Stimulated activated CD4-positive, alpha-beta T cell treated with anti-CD3 and anti-CD28 coated beads, TNF-alpha, amount 100 ng/mL, for 24 hours (primary cell): Measurements from ENCODE around the gene TBC1D10A.
"Not testable (repeated sequence)": the region's sequence is repeated elsewhere in the genome, so short reads cannot be mapped to it uniquely, and the experiment has no call there.

Source experiments
- DNase-seq, 3 experiments: peaks; one replicate each; pipeline ENCODE4 v3.0.0-alpha.2; 2020; ENCODE audit warnings: low read depth in 3 of 3

The TBC1D10A gene

DNA sequence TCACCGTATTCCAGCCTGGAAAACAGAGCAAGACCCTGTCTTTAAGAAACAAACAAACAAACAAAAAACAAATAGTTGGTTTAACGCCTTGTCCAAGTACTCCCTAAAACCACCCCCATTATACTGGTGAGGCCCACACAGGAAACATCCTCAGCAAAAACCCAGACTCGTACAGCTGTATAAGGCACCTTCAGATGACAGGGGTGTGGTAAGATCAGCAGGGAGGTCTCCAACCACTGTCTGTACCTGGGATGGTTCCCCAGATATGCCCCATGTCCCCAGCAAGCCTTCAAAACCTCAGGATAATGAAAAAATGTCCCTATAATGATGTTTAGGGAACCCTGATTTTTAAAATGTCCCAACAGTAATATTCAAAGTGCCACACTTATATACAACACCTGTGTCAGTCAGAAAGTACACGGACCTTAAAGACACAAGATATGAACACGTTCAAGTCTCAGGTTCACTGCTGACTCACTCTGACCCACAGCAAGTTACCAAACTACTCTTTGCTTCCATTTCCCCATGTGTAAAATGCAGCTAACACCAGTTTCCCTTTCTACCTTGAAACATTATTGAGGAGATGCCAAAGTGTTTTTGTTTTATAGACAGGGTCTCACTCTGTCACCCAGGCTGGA, 20.6 kb upstream of the TBC1D10A start:
- no peak for DNase-seq

DNA sequence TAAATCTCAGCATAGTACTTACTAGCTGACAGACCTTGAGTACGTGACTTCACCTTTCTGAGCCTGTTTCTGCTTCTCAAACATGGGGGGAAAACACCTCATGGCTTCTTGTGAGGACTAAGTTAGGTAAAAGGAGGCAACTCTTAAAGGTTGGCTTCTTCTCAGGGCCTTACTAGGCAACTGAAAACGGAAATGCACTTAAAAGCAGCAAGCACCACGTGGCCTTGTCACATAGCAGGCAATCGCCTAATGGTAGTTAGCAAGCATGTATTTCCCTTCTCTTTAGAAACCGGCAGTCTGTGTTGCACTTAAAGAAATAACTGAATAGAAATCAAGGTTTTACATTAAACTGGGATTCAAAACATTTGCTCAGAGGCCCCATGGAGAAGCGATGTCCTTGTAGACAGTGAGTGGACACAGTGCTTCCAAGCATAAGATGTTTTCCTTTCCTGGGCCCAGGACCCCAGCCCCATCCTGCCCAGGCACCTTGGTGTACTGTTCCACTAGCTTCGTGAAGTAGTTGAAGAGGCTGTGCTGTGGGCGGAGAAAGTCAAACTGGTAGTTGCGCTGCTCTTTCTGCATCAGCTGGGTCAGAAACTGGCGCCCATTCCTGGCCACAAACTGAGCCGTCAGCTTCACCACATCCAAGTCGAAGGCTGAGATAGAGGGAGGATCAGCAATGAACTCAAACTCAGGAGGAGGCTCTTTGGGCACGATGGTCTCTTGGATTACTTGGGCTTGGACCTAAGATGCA, 17.9 kb upstream of the TBC1D10A start:
- peak in 1 of 3 experiments; percentile 39 for DNase-seq

DNA sequence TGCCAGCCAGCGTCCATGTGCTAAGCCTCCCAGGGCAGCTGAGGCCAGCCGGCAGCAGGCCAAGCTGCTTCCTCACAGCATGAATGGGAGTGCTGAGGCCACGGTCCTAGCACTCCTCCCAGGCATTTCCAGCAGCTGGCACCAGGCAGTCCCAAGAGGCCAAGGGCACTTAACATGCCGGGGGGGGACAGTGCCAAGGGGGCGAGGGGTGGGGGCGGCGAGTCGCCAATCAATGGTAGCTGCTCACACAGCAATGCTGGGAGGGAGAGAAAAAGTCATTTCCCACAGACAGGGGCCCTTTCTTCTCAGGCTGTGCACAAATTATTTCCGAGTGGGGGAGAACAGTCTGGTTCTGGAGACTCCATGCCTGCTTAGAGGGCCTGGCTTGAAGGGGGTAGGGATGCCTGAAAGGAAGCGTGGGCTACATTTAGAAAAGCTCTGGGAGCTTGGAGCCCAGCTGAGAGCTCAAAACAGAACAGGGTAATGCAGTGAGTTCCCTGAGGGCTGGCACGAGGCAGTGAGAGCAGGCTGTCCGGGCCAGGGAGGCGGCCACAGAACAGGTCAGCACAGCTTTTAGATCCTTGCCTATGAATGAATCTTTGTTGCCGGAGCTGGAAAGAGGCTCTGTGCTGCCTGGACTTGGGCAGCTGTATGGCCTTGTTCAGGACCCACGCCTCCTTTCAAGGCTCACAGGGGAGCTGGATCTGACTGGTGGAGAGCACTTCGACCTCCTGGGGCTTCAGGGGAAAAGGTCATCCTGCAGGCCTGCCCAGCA, 14.4 kb upstream of the TBC1D10A start:
- DNase-seq: no peak

- DNase-seq: no peak
Measured at GRCh38 chr22:30338802-30339201, 12.1 kb upstream of the TBC1D10A start.

GRCh38 chr22:30338341-30338740, 11.6 kb upstream of the TBC1D10A start:
- DNase-seq: not testable (repeated sequence)

DNA sequence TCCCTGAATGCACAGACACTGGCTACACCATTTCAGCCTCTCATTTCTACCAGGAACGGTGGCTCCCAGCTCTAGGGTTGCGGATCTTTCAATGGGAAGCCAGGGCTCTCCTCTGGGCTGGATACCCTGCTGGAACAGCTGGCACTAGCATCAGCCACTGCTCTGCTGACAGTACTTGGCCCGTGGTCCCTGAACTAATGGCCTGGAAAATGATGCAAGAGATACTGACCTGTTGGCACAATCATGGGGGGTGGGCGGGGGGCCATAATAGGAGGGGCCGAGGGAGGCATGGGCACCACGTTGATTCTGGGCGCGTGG, 10.7 kb upstream of the TBC1D10A start:
- no peak for DNase-seq

GRCh38 chr22:30336752-30337460, 10.2 kb upstream of the TBC1D10A start:
- DNase-seq: no peak

GRCh38 chr22:30335236-30335635, 8.5 kb upstream of the TBC1D10A start:
- DNase-seq: no peak

- DNase-seq: no peak
Measured at GRCh38 chr22:30334646-30335045, 7.9 kb upstream of the TBC1D10A start.

DNA sequence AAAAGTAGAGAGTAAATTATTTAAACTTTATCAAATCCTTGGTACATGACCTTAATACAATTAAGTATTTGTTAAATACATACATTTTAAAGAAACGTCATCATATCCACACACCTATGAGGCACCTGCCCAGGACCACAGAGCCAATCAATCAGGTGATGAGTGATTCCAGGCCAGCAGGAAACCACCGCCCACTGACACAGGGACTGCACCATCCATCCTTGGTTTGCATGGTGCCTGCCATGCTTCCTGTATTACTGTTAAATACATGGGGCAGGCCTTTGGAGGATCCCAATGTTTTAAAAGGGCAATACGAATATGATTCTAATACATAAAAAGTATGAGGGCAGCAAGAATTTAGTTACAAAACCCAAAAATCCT, 7.0 kb upstream of the TBC1D10A start:
- DNase-seq: no peak

GRCh38 chr22:30332994-30333706, 6.4 kb upstream of the TBC1D10A start:
- no peak for DNase-seq

DNA sequence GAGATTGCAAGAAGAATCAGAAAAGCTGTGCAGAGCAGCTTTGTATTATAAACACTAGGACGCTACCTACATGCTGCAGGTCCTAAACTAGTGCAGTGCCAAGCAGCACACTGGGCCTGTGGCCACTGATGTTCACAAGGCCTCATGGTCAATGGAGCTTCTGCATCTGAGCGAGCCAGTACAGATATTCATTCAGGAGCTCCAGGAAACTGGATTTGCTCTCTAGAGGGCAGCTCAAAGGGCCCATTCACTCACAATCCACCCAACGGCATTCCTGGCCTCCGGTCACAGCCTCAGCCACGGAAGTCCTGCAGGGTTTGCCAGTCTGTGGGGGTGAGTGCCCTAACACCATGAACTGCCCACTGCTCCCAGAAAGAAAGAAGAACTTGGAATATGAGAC, 5.8 kb upstream of the TBC1D10A start:
- no peak for DNase-seq

GRCh38 chr22:30328466-30329049, 1.8 kb upstream of the TBC1D10A start:
- no peak for DNase-seq

DNA sequence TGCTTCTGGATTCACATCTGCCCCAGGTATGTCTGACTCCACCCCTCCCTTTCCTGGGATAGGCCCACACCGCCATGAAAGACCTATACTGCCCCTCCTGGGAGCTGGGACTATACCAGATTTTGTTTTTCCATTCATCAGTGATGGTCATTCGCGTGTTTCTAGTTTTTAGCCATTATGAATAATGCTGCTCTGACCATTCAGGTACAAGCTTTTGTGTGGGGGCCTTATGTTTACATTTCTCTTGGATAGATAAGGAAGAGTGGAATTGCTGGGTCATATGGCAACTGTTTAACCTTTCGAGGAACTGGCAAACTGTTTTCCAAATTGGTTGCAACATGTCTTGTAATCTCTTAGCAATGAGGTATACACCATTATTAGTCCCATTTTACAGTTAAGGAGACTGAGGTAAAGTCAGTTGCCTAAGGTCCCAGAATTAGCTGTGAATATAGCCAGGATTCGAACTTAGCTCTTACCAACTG, 1.2 kb upstream of the TBC1D10A start:
- DNase-seq: no peak

GRCh38 chr22:30326255-30326705, 461 bp downstream of the TBC1D10A start:
- no peak for DNase-seq

GRCh38 chr22:30325724-30326254, 952 bp downstream of the TBC1D10A start:
- DNase-seq: no peak

DNA sequence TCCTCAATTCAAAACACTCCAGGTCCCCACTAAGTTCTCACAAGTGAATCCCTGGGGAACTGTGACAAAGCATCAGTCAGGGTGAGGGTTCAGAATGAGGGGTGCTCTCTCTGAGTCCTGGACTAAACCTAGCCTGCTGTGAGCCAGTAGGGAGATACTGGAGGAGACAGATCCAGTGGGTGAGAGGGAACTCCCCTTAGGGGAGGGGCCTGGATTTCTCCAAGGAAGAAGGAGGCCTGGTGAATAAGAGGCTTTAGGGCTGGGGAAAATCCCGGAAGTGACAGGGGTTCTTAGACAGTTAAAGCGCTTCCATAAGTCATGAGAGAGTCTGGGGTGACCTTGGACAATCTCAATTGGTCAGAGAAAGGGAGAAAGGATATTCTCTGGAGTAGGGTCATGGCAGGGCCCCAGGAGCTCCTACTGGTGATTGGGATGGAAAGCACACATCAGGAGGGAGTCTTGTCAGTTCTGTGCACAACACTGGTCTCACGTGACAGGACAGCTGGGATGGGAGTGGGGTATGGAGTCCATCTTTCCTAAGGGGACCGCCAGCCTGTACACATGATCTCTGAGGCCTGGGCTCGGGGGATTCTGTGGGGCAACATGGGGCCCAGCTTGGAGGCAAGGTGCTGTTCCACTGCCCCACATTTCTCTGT, 1.5 kb downstream of the TBC1D10A start:
- no peak for DNase-seq

DNA sequence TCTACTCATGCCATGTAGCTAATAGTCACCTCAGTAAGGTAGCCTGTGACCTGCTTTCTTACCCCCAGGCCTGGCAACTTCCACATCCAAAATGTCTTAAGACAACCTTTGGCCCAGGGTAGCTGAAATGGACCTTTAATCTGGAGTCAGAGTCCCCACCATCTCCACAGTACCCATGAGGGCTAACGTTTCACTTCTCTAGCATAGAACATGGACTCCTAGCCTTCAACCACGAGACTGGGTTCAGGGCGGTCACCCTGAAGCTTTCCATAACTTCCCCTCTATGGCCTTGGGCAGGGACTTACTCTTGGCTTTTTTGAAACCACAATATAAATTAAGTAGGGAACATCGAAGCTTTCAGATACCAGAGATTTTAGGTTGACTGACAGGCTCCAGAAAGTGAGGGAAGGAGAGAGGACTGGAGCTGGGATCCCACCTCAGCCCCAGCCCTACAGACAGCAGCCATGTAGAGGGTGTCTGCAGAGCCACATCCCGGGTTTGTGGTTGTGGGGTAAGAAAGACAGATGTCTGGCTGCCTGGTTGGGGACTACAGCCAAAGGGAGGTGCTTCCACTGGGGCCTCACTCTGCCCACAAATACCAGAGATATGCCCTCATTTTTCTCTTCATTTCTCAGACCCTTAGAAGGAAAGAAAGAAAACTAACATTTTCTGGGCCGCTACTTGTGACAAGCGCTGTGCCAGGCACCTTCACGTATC, 2.6 kb downstream of the TBC1D10A start:
- no peak for DNase-seq

GRCh38 chr22:30323246-30323645, 3.5 kb downstream of the TBC1D10A start:
- no peak for DNase-seq

DNA sequence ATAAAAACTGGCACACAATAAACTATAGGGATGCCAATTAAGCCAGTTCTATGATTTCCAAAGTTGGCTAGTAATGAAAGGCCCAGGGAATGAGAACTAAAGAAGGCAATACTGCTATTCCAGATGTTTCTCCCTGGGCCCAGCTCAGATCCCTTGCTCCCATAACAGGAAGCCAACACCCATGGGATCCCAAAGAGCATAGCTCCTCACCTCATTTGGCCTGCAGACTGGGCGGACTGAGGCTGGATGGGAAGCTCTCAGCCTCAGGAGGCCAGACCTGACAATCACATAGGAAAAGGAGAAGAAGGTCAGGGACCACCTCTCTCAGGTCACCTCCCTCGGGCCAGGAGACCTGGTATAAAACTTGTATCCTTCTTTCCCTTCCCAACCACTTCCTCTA, 5.3 kb downstream of the TBC1D10A start:
- no peak for DNase-seq
